Neural progenitor cell (in vitro differentiated cells): ENCODE results near the gene JMJD8.

ENCODE experiments used
- EZH2 ChIP-seq: fragments of 200-600 bp; sonication (generic); IDR thresholded peaks from 2 replicates; pipeline ENCODE4 v1.6.1; 2017; ENCODE audit warnings: antibody characterized with exemption, mild to moderate bottlenecking, moderate library complexity
- TF ChIP-seq, protein P1 (sequence below): fragments of 200-600 bp; sonication (generic); IDR thresholded peaks from 2 replicates; pipeline ENCODE4 v1.5.1; 2017; ENCODE audit warnings: antibody characterized with exemption, mild to moderate bottlenecking

DNA sequence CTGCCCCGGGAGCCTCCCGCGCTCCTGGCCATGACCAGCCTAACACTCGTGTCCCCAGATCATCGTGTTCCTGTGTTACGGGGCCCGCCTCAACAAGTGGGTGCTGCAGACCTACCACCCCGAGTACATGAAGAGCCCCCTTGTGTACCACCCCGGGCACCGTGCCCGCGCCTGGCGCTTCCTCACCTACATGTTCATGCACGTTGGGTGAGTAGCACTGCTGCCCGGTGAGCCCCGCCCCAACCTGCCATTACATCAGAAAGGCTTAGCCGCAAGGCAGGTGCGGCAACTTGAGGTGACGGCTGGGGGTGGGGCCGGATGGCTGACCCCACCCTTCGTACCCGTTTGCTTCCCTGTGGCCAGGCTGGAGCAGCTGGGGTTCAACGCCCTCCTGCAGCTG lies 7.2 kb downstream of the JMJD8 start:
- TF ChIP-seq, protein P1, sequence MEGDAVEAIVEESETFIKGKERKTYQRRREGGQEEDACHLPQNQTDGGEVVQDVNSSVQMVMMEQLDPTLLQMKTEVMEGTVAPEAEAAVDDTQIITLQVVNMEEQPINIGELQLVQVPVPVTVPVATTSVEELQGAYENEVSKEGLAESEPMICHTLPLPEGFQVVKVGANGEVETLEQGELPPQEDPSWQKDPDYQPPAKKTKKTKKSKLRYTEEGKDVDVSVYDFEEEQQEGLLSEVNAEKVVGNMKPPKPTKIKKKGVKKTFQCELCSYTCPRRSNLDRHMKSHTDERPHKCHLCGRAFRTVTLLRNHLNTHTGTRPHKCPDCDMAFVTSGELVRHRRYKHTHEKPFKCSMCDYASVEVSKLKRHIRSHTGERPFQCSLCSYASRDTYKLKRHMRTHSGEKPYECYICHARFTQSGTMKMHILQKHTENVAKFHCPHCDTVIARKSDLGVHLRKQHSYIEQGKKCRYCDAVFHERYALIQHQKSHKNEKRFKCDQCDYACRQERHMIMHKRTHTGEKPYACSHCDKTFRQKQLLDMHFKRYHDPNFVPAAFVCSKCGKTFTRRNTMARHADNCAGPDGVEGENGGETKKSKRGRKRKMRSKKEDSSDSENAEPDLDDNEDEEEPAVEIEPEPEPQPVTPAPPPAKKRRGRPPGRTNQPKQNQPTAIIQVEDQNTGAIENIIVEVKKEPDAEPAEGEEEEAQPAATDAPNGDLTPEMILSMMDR: no peak
- TF ChIP-seq EZH2: no peak
